Measurements from ENCODE around the gene FCRL6.

The FCRL6 gene

GRCh38 chr1:159802111-159802510 is at the start of gene FCRL6:
Gene FCRL6 (plus strand): TSS chr1:159802360. CDS start chr1:159802425, 65 bp downstream.
- peaks cover 98% of the 10 kb centered on the region for H3K27me3 ChIP-seq (ENCODE audit: insufficient read depth, low read depth, severe bottlenecking)
- no peak for TF ChIP-seq CTCF (IDR thresholded peaks at IDR 0.05; ENCODE audit: low read depth, low read length)
- H3K9me3 ChIP-seq (ENCODE audit: severe bottlenecking): peaks cover 3% of the 10 kb centered on the region
- H3K4me3 ChIP-seq (ENCODE audit: low read depth, low read length): no peak within 1 kb of the TSS
- no peak for DNase-seq
- H3K27ac ChIP-seq: no peak within 1 kb of the TSS
- no peaks in the 10 kb centered on the region for H3K36me3 ChIP-seq

- H3K4me3 ChIP-seq (ENCODE audit: low read depth, low read length): no peak overlapping the region
- no peaks in the 10 kb centered on the region for H3K36me3 ChIP-seq
- DNase-seq: no peak
- H3K9me3 ChIP-seq (ENCODE audit: severe bottlenecking): peaks cover 3% of the 10 kb centered on the region
- TF ChIP-seq CTCF (IDR thresholded peaks at IDR 0.05; ENCODE audit: low read depth, low read length): no peak
- H3K27ac ChIP-seq: no peak overlapping the region
- H3K27me3 ChIP-seq (ENCODE audit: insufficient read depth, low read depth, severe bottlenecking): peaks cover 98% of the 10 kb centered on the region
These were observed 48.8 kb upstream of the FCRL6 start for GRCh38 chr1:159753386-159753785.

GRCh38 chr1:159755451-159756007 is 46.6 kb upstream of the FCRL6 start:
- H3K27ac ChIP-seq: no peak overlapping the region
- H3K4me3 ChIP-seq (ENCODE audit: low read depth, low read length): no peak overlapping the region
- H3K27me3 ChIP-seq (ENCODE audit: insufficient read depth, low read depth, severe bottlenecking): peaks cover 88% of the 10 kb centered on the region
- no peak for DNase-seq
- TF ChIP-seq CTCF (IDR thresholded peaks at IDR 0.05; ENCODE audit: low read depth, low read length): no peak
- H3K36me3 ChIP-seq: no peaks in the 10 kb centered on the region
- H3K9me3 ChIP-seq (ENCODE audit: severe bottlenecking): peaks cover 3% of the 10 kb centered on the region

- no peaks in the 10 kb centered on the region for H3K9me3 ChIP-seq (ENCODE audit: severe bottlenecking)
- no peak for TF ChIP-seq CTCF (IDR thresholded peaks at IDR 0.05; ENCODE audit: low read depth, low read length)
- no peak overlapping the region for H3K27ac ChIP-seq
- H3K4me3 ChIP-seq (ENCODE audit: low read depth, low read length): no peak overlapping the region
- DNase-seq: no peak
- no peaks in the 10 kb centered on the region for H3K36me3 ChIP-seq
- peaks cover 82% of the 10 kb centered on the region for H3K27me3 ChIP-seq (ENCODE audit: insufficient read depth, low read depth, severe bottlenecking)
These were observed 45.8 kb upstream of the FCRL6 start for GRCh38 chr1:159756397-159756796.

- Histone ChIP-seq H3K27me3 (ENCODE audit: insufficient read depth, low read depth, severe bottlenecking) (peaks cover 67% of the 10 kb centered on the region), H3K9me3 (ENCODE audit: severe bottlenecking) (peaks cover 6% of the 10 kb centered on the region), H3K27ac (no peak overlapping the region), H3K4me3 (ENCODE audit: low read depth, low read length) (no peak overlapping the region), H3K36me3 (no peaks in the 10 kb centered on the region)
- DNase-seq: no peak
- TF ChIP-seq CTCF (IDR thresholded peaks at IDR 0.05; ENCODE audit: low read depth, low read length): no peak
These were observed 38.5 kb upstream of the FCRL6 start for GRCh38 chr1:159763686-159764085.

GRCh38 chr1:159765806-159766205 is 36.4 kb upstream of the FCRL6 start:
- TF ChIP-seq CTCF (IDR thresholded peaks at IDR 0.05; ENCODE audit: low read depth, low read length): no peak
- DNase-seq: no peak
- Histone ChIP-seq H3K27me3 (ENCODE audit: insufficient read depth, low read depth, severe bottlenecking) (peaks cover 70% of the 10 kb centered on the region), H3K36me3 (no peaks in the 10 kb centered on the region), H3K27ac (no peak overlapping the region), H3K4me3 (ENCODE audit: low read depth, low read length) (no peak overlapping the region), H3K9me3 (ENCODE audit: severe bottlenecking) (peaks cover 10% of the 10 kb centered on the region)
